GM10248 (cell line): ENCODE data around the gene POLRMT.

Experiments used
- CTCF ChIA-PET: fragments of 300-600 bp; sonication (Branson Sonifier 250); formaldehyde crosslinking; extraction: SDS; loops from one replicate; lab custom pipeline; 2021; ENCODE audit warnings: antibody characterized with exemption; lab: Yijun Ruan, JAX
- POLR2A ChIA-PET: fragments of 350-650 bp; sonication (Branson Sonifier 250); formaldehyde crosslinking; extraction: SDS; loops from one replicate; lab custom pipeline; 2020; ENCODE audit warnings: antibody characterized with exemption; lab: Yijun Ruan, JAX
- DNase-seq: peaks from one replicate; pipeline ENCODE4 v3.0.0; 2012; ENCODE audit errors: extremely low spot score
- CTCF ChIP-seq: IDR thresholded peaks from 2 replicates; pipeline ENCODE4 v1.5.1; 2012; ENCODE audit warnings: mild to moderate bottlenecking, low read depth; ENCODE audit errors: extremely low read depth, missing control alignments, control extremely low read depth

The POLRMT gene

GRCh38 chr19:616747-617526 lies 16.4 kb downstream of the POLRMT start:
- no peak for TF ChIP-seq CTCF
- no peak for DNase-seq
- ChIA-PET CTCF (no interaction called here), POLR2A (interaction anchor here (1.0 kb wide), 1 partner anchor 43 kb away, joined by 5 read pairs; no protein-coding TSS in a partner anchor)

GRCh38 chr19:616062-616700 lies 17.2 kb downstream of the POLRMT start:
- no peak for DNase-seq
- POLR2A ChIA-PET: no interaction called here
- TF ChIP-seq CTCF: no peak
- CTCF ChIA-PET: no interaction called here

GRCh38 chr19:615619-616018 lies 17.7 kb downstream of the POLRMT start:
- POLR2A ChIA-PET: no interaction called here
- CTCF ChIA-PET: no interaction called here
- DNase-seq: no peak
- TF ChIP-seq CTCF: no peak

- CTCF ChIA-PET: interaction anchor here (3.7 kb wide), 1 partner anchor 29 kb away, joined by 12 read pairs; no protein-coding TSS in a partner anchor
- POLR2A ChIA-PET: no interaction called here
- TF ChIP-seq CTCF: no peak
- DNase-seq: no peak
These were observed 19.4 kb downstream of the POLRMT start for GRCh38 chr19:613732-614567.

- ChIA-PET CTCF (interaction anchor here (3.7 kb wide), 1 partner anchor 28 kb away, joined by 12 read pairs; no protein-coding TSS in a partner anchor), POLR2A (no interaction called here)
- no peak for DNase-seq
- no peak for TF ChIP-seq CTCF
These were observed 20.4 kb downstream of the POLRMT start for GRCh38 chr19:612941-613340.

- POLR2A ChIA-PET: no interaction called here
- TF ChIP-seq CTCF: no peak
- no peak for DNase-seq
- CTCF ChIA-PET: interaction anchor here (1.6 to 3.7 kb wide), 3 partner anchors 16 to 123 kb away, joined by 3 to 12 read pairs (median 5); no protein-coding TSS in a partner anchor
These were observed 21.9 kb downstream of the POLRMT start for GRCh38 chr19:611481-611868.
